Activated CD4-positive, alpha-beta T cell treated with anti-CD3 and anti-CD28 coated beads, Interleukin-2, Interleukin-6, amounts not matched to agents 100 ng/mL and 50 ng/mL, durations not matched to agents 16 hours and 8 hours (primary cell): ENCODE results near the gene NTSR1.

Experiments
- DNase-seq: peaks from one replicate; pipeline ENCODE4 v3.0.0-alpha.2; 2020

NTSR1 gene

DNA sequence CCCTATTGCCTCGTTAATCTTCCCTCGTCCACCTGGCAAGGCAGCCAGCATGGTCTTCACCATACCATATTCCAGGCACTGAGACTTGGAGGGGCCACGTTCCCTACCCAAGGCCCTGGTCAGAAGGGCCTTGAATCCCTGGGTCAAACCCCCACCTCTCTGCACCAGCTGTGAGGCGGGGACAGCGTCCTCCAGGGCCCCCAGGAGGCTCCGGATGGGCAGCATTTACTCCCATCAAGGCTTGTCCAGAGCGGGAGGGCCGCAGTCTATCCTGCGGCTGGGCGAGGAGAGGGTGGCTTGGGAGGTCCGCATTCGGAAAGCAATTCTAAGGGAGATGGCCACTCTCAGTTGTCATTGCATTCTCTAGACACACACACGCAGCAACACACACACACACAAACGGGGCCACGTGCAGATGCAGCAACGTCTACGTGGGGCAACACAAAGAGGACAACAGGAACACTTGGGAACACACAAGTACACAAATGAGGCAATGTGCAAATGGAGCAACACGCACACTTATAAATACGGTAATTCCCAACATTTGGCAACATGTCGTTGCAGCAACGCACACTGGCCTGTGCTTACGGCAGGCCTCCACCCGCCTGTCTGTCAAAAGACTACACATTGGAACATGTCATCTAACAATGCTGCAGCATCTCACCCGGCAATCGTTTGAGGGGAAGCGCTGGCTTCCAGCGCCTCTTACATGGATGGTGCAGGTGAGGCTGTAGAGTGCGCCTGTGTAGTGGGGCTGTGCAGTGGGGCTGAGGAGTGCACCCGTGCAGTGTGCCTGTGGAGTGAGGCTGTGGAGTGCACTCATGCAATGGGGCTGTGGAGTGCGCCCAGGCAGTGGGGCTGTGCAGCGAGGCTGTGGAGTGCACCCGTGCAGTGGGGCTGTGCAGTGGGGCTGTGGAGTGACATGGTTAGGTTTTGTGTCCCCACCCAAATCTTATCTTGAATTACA, 12.9 kb upstream of the NTSR1 start:
- DNase-seq, result no peak

GRCh38 chr20:62696434-62696957, 12.1 kb upstream of the NTSR1 start:
- no peak for DNase-seq

- no peak for DNase-seq
Measured at GRCh38 chr20:62696989-62697388, 11.6 kb upstream of the NTSR1 start.

DNA sequence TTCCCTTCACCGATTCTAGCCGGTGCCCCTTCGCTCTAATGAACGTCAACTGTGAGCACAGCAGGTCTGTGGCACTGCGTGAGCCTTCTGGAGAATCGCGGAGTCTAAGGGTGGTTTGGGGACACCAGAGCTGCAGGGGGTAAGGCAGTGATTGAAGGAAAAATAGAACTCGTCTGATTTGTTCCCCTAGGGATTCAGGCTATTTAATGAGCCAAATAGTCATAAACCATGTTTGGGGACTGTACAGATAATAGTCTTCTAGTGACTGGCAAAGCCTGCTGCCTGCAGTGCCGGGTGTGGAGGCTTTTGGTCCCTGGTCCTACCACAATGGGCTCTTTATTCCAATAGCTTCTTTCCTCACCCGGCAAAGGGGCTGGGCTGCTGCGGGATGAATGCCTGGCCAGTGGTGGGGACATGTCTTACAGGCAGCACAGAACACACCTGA, 11.1 kb upstream of the NTSR1 start:
- no peak for DNase-seq

DNA sequence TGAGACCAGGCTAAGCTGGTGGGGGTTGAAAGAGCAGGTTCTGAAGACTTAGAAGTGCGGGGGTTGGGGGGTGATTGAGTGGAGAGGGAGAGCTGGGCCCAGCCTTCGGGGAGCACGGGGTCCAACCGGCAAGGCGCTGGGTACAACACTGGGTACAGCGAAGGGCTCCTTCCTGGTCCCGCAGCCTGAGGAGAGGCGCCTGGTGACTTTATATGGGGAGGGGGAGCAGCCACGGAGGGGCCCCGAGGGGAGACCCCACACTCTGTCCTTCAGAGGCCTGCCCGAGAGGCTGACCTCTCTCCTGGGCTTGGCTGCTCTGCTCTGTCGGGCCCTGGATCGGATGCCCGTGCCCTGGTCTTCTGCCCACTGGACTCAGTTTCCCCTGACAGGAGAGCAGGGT, 10.4 kb upstream of the NTSR1 start:
- DNase-seq, result no peak

GRCh38 chr20:62699296-62699695, 9.3 kb upstream of the NTSR1 start:
- no peak for DNase-seq

DNA sequence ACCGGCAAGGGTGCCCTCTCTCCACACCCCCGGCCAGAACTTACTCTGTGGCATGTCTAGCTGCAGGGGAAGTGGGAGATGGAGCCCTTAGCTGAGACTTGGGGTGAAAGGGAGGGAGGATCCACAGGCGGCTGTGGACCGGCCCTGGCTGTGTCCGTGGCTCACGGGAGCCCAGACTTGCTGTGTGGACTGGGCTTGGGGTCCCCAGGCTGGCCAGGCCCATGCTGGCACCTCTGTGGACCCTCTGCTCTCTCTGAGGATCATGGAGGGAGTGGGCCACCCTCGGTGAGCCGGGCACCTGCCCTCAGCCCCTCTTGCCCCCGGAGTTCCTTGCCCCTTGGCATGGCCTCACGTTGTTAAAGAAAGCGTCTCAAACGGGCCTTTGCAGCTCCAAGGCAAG, 8.9 kb upstream of the NTSR1 start:
- no peak for DNase-seq

- DNase-seq, result no peak
Measured at GRCh38 chr20:62700261-62700930, 8.2 kb upstream of the NTSR1 start.

GRCh38 chr20:62701161-62702012, 7.2 kb upstream of the NTSR1 start:
- no peak for DNase-seq

GRCh38 chr20:62702013-62702300, 6.7 kb upstream of the NTSR1 start:
- no peak for DNase-seq

GRCh38 chr20:62702895-62703852, 5.5 kb upstream of the NTSR1 start:
- peak; percentile 47 for DNase-seq

- DNase-seq, result no peak
Measured at GRCh38 chr20:62703853-62704228, 4.8 kb upstream of the NTSR1 start.

DNA sequence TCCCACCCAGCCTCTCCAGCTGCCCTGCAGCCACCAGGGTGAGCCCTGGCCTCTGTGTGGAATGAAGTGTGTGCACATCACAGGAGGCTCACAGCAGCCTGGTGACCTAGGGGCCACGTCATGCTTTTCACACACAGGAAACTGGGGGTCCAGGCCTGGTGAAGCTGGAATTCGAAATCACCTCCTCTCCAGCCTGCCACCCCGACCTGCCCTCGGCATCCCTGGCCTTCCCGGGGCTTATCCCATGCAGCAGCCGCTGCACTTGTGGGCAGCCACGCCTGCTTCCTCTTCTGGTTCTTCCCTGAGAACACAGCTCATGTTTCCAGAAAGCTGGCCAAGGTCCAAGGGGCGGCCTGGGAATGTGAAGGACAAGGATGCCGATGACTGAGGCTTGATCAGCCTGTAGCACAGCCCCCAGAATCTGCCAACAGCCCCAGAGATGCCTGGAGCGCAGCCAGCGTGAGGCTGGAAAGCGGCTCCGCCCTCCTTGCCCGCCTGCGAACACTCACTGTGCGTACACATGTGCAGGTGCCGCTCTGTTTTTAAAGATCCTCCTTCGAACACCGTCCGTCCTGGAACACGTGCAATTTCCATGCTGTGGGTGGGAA, 4.2 kb upstream of the NTSR1 start:
- no peak for DNase-seq

- no peak for DNase-seq
Measured at GRCh38 chr20:62705627-62706026, 3.0 kb upstream of the NTSR1 start.

DNA sequence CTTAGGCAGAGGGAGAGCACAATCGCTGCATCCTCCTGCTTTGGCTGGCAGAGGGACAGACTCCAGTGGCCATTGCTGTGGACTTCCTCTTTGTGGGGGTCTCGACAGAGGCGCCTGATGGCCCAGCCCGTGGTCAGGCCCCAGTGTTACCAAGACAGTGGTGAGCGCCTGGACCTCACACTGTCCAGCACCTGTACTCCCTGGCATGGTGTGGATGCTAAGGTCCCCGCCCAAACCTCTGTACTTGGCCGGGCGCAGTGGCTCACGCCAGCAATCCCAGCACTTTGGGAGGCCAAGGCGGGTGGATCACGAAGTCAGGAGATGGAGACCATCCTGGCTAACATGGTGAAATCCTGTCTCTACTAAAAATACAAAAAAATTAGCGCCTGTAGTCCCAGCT, 2.3 kb upstream of the NTSR1 start:
- DNase-seq, result no peak

GRCh38 chr20:62706857-62707256, 1.8 kb upstream of the NTSR1 start:
- no peak for DNase-seq

- DNase-seq, result no peak
Measured at GRCh38 chr20:62707276-62707920, 1.2 kb upstream of the NTSR1 start.

GRCh38 chr20:62707921-62708521, 615 bp upstream of the NTSR1 start:
- peak; percentile 21 for DNase-seq

- no peak for DNase-seq
Measured at GRCh38 chr20:62709537-62709905, 885 bp downstream of the NTSR1 start.

DNA sequence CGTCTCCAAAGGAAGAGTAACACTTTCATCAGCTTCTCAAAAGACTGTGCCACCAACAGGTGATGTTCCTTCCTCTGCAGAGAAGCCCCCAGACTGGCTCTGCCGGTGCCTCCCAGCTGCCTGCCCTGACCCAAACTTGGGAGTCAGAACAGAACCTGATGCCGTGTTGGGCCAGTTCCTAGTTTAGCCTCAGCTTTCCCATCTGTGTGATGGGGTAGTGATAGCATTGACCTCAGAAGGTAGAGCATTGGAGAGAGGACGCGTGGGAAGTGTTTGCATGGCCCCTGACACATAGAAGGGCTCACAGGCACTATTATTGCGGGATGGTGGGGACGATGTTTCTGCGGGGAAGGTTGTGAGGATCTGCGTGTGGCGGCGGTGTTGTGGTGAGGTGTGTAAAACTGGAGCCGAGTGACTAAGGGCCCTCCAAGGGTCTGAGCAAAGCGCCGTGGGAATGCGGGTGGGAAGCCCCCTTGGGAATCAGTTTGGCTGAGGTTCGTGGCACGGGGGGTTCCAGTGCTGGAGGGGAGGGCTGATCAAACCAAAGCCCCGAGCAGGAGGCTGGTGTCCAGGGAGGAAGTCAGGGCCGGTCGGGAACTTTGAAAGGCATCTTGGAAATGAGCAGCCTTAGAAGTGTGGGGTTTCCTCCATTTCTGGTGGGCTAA, 1.7 kb downstream of the NTSR1 start:
- DNase-seq, result no peak
